PC-3 (cell line): ENCODE data around the gene OR5A2.

Experiments
- CTCF ChIP-seq: fragments of 300-600 bp; sonication (generic); conservative IDR thresholded peaks from 2 replicates; pipeline ENCODE4 v1.5.1; 2017; ENCODE audit warnings: antibody characterized with exemption, low read depth, mild to moderate bottlenecking, low read length
- EZH2phosphoT487 ChIP-seq: fragments of 300-600 bp; sonication (generic); IDR thresholded peaks from 2 replicates; pipeline ENCODE4 v1.6.1; 2018; ENCODE audit warnings: mild to moderate bottlenecking, antibody characterized with exemption, low read length, borderline replicate concordance

- TF ChIP-seq CTCF, result peak; percentile 96
- no peak for TF ChIP-seq EZH2phosphoT487
Observed at GRCh38 chr11:59429924-59430516, 3.8 kb upstream of the OR5A2 start.
